Fibroblast of lung (primary cell): ENCODE measurements around the gene ROBO1. TPM values are rescaled to one million over a fixed set of nuclear protein-coding genes. Genes with fewer than 3 reads are reported as not detected.
A peak's percentile ranks its signal among the peaks of the same experiment; 100 is the strongest.

Experiments
- DNase-seq, 2 donors: peaks; one replicate each; pipeline versions ENCODE4 v3.0.0 to v3.0.0-alpha.2; 2010; ENCODE audit warnings: low read depth in 2 of 2
- H2AFZ ChIP-seq: 2 replicates; pipeline ENCODE4 v1.5.1; 2012; ENCODE audit warnings: low read length, control low read depth, inconsistent platforms
- H3K27ac ChIP-seq: 2 replicates; pipeline ENCODE4 v1.5.1; 2011; ENCODE audit warnings: low read length, control low read depth; ENCODE audit not compliant: insufficient read depth
- H3K27me3 ChIP-seq: 2 replicates; pipeline ENCODE4 v1.5.1; 2011; ENCODE audit warnings: mild to moderate bottlenecking, low read length; ENCODE audit not compliant: control insufficient read depth, insufficient read depth
- H3K36me3 ChIP-seq: 2 replicates; pipeline ENCODE4 v1.5.1; 2011; ENCODE audit warnings: low read length; ENCODE audit not compliant: control insufficient read depth, insufficient read depth
- H3K4me1 ChIP-seq: 2 replicates; pipeline ENCODE4 v1.5.1; 2011; ENCODE audit warnings: low read length; ENCODE audit not compliant: control insufficient read depth, insufficient read depth; ENCODE audit errors: extremely low read depth
- H3K4me2 ChIP-seq: 2 replicates; pipeline ENCODE4 v1.5.1; 2011; ENCODE audit warnings: low read length, control low read depth; ENCODE audit not compliant: insufficient read depth; ENCODE audit errors: extremely low read depth
- H3K4me3 ChIP-seq, 4 experiments: fragments of 200-600 bp in 1 of 4; sonication (generic) in 1 of 4; replicated peaks in 1 of 4; 2 replicates each; pipeline ENCODE4 v1.5.1; 2011 to 2016; ENCODE audit warnings: low read length in 4 of 4, low read depth in 3 of 4, mild to moderate bottlenecking in 3 of 4, control low read depth in 2 of 4, inconsistent platforms in 1 of 4, mixed read lengths in 1 of 4; ENCODE audit not compliant: insufficient read depth in 1 of 4; ENCODE audit errors: control extremely low read depth in 1 of 4
- H3K79me2 ChIP-seq: 2 replicates; pipeline ENCODE4 v1.5.1; 2012; ENCODE audit warnings: mild to moderate bottlenecking, low read length, inconsistent platforms; ENCODE audit not compliant: control insufficient read depth, insufficient read depth
- H3K9ac ChIP-seq: 2 replicates; pipeline ENCODE4 v1.5.1; 2011; ENCODE audit warnings: mild to moderate bottlenecking, low read length, control low read depth; ENCODE audit not compliant: insufficient read depth
- H3K9me3 ChIP-seq: 2 replicates; pipeline ENCODE4 v1.5.1; 2012; ENCODE audit warnings: low read depth, low read length; ENCODE audit not compliant: control insufficient read depth, insufficient read depth
- H4K20me1 ChIP-seq: 2 replicates; pipeline ENCODE4 v1.5.1; 2011; ENCODE audit warnings: low read length; ENCODE audit not compliant: control insufficient read depth, insufficient read depth; ENCODE audit errors: extremely low read depth
- CTCF ChIP-seq, 2 donors: IDR thresholded peaks in 1 of 2; conservative IDR thresholded peaks in 1 of 2; 1 replicate in 1 of 2; 2 replicates in 1 of 2; pipeline ENCODE4 v1.5.1; 2011 to 2012; ENCODE audit warnings: low read length in 2 of 2, control low read depth in 1 of 2, inconsistent platforms in 1 of 2, low read depth in 1 of 2, mild to moderate bottlenecking in 1 of 2
- EZH2 ChIP-seq: IDR thresholded peaks from 2 replicates; pipeline ENCODE4 v1.5.1; 2012; ENCODE audit warnings: low read length, control low read depth, mild to moderate bottlenecking; ENCODE audit errors: missing control alignments
- polyA plus RNA-seq, 2 donors: library from polyadenylated mRNA; depleted of rRNA in 1 of 2; stranded (reverse) in 1 of 2; unstranded in 1 of 2; fragments of >200 nt; gene quantifications; 2 replicates each; pipeline ENCODE4 v1.2.1, GENCODE V29; 2011 to 2012; ENCODE audit warnings: missing spikeins in 1 of 2
- total RNA-seq: library from RNA; depleted of rRNA; stranded (reverse); fragments of >200 nt; gene quantifications from 2 replicates; pipeline ENCODE4 v1.2.1, GENCODE V29; 2014

Gene ROBO1
- total and polyA plus RNA-seq, 2 donors (not counting 1 experiment from before 2014, with no cell fraction given) = 53.8 to 104 TPM

- Histone ChIP-seq H3K27me3 (no peaks in the 10 kb centered on the region), H3K4me2 (no peak overlapping the region), H3K36me3 (no peaks in the 10 kb centered on the region), H3K27ac (no peak overlapping the region), H3K4me3 (no peak overlapping the region), H2AFZ (no peak overlapping the region), H3K9me3 (no peaks in the 10 kb centered on the region), H3K79me2 (no peaks in the 10 kb centered on the region), H3K9ac (no peak overlapping the region), H4K20me1 (no peaks in the 10 kb centered on the region), H3K4me1 (no peaks in the 10 kb centered on the region)
- TF ChIP-seq CTCF (conservative IDR thresholded peaks at IDR 0.05 in 1 of 2, IDR thresholded peaks at IDR 0.05 in 1 of 2; ENCODE audit: low read depth in 1 of 2, low read length in 2 of 2) (no peak), EZH2 (no peak)
- no peak for DNase-seq
Measured at GRCh38 chr3:78606756-78607155, 1161.0 kb downstream of the ROBO1 start.

GRCh38 chr3:78605178-78605577 lies 1162.6 kb downstream of the ROBO1 start:
- H3K9me3 ChIP-seq = no peaks in the 10 kb centered on the region
- no peak for DNase-seq
- H4K20me1 ChIP-seq = no peaks in the 10 kb centered on the region
- H3K79me2 ChIP-seq = no peaks in the 10 kb centered on the region
- no peak overlapping the region for H3K4me2 ChIP-seq
- no peak overlapping the region for H2AFZ ChIP-seq
- TF ChIP-seq CTCF (conservative IDR thresholded peaks at IDR 0.05 in 1 of 2, IDR thresholded peaks at IDR 0.05 in 1 of 2; ENCODE audit: low read depth in 1 of 2, low read length in 2 of 2) (no peak), EZH2 (no peak)
- no peaks in the 10 kb centered on the region for H3K36me3 ChIP-seq
- no peak overlapping the region for H3K4me3 ChIP-seq
- no peaks in the 10 kb centered on the region for H3K4me1 ChIP-seq
- H3K9ac ChIP-seq = no peak overlapping the region
- H3K27ac ChIP-seq = no peak overlapping the region
- no peaks in the 10 kb centered on the region for H3K27me3 ChIP-seq

GRCh38 chr3:78604341-78604740 lies 1163.5 kb downstream of the ROBO1 start:
- DNase-seq = peak; percentile 85 to 86
- Histone ChIP-seq H3K9me3 (no peaks in the 10 kb centered on the region), H3K4me3 (no peak overlapping the region), H3K79me2 (no peaks in the 10 kb centered on the region), H3K9ac (no peak overlapping the region), H3K4me1 (no peaks in the 10 kb centered on the region), H3K27ac (no peak overlapping the region), H4K20me1 (no peaks in the 10 kb centered on the region), H3K27me3 (no peaks in the 10 kb centered on the region), H2AFZ (no peak overlapping the region), H3K4me2 (no peak overlapping the region), H3K36me3 (no peaks in the 10 kb centered on the region)
- TF ChIP-seq EZH2 = no peak
- no peak for TF ChIP-seq CTCF (conservative IDR thresholded peaks at IDR 0.05 in 1 of 2, IDR thresholded peaks at IDR 0.05 in 1 of 2; ENCODE audit: low read depth in 1 of 2, low read length in 2 of 2)
